ENCODE measurements around the gene C7. TPM values are rescaled to one million over a fixed set of nuclear protein-coding genes. Genes with fewer than 3 reads are reported as not detected.

The C7 gene
- total RNA-seq, 1 donor from 2014 or later: not detected

GRCh38 chr5:40973364-40974004 is 64.2 kb downstream of the C7 start:
- H3K9me3 Mint-ChIP-seq (ENCODE audit: unreplicated experiment): no peaks in the 10 kb centered on the region
- TF ChIP-seq, protein P1, sequence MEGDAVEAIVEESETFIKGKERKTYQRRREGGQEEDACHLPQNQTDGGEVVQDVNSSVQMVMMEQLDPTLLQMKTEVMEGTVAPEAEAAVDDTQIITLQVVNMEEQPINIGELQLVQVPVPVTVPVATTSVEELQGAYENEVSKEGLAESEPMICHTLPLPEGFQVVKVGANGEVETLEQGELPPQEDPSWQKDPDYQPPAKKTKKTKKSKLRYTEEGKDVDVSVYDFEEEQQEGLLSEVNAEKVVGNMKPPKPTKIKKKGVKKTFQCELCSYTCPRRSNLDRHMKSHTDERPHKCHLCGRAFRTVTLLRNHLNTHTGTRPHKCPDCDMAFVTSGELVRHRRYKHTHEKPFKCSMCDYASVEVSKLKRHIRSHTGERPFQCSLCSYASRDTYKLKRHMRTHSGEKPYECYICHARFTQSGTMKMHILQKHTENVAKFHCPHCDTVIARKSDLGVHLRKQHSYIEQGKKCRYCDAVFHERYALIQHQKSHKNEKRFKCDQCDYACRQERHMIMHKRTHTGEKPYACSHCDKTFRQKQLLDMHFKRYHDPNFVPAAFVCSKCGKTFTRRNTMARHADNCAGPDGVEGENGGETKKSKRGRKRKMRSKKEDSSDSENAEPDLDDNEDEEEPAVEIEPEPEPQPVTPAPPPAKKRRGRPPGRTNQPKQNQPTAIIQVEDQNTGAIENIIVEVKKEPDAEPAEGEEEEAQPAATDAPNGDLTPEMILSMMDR (IDR thresholded peaks at IDR 0.05): no peak
- no peak overlapping the region for H3K27ac Mint-ChIP-seq (ENCODE audit: unreplicated experiment)
- no peak for DNase-seq (ENCODE audit: extremely low spot score, unreplicated experiment)
- H3K4me1 Mint-ChIP-seq (ENCODE audit: unreplicated experiment): no peaks in the 10 kb centered on the region
- H3K36me3 Mint-ChIP-seq (ENCODE audit: unreplicated experiment): no peaks in the 10 kb centered on the region
- H3K4me3 Mint-ChIP-seq (ENCODE audit: unreplicated experiment): no peak overlapping the region
- H3K27me3 Mint-ChIP-seq (ENCODE audit: unreplicated experiment): peaks cover 2% of the 10 kb centered on the region

- no peak overlapping the region for H3K4me3 Mint-ChIP-seq (ENCODE audit: unreplicated experiment)
- no peak for DNase-seq (ENCODE audit: extremely low spot score, unreplicated experiment)
- no peaks in the 10 kb centered on the region for H3K36me3 Mint-ChIP-seq (ENCODE audit: unreplicated experiment)
- H3K27me3 Mint-ChIP-seq (ENCODE audit: unreplicated experiment): peaks cover 6% of the 10 kb centered on the region
- no peaks in the 10 kb centered on the region for H3K4me1 Mint-ChIP-seq (ENCODE audit: unreplicated experiment)
- TF ChIP-seq, protein P1 (IDR thresholded peaks at IDR 0.05): no peak
- no peak overlapping the region for H3K27ac Mint-ChIP-seq (ENCODE audit: unreplicated experiment)
- no peaks in the 10 kb centered on the region for H3K9me3 Mint-ChIP-seq (ENCODE audit: unreplicated experiment)
Measured at GRCh38 chr5:40976041-40976440, 66.7 kb downstream of the C7 start.

- Mint-ChIP-seq H3K36me3 (ENCODE audit: unreplicated experiment) (no peaks in the 10 kb centered on the region), H3K9me3 (ENCODE audit: unreplicated experiment) (no peaks in the 10 kb centered on the region), H3K27me3 (ENCODE audit: unreplicated experiment) (peaks cover 6% of the 10 kb centered on the region), H3K27ac (ENCODE audit: unreplicated experiment) (no peak overlapping the region), H3K4me1 (ENCODE audit: unreplicated experiment) (no peaks in the 10 kb centered on the region), H3K4me3 (ENCODE audit: unreplicated experiment) (no peak overlapping the region)
- DNase-seq (ENCODE audit: extremely low spot score, unreplicated experiment): no peak
- TF ChIP-seq, protein P1 (IDR thresholded peaks at IDR 0.05): no peak
Measured at GRCh38 chr5:40976836-40977235, 67.5 kb downstream of the C7 start.

DNA sequence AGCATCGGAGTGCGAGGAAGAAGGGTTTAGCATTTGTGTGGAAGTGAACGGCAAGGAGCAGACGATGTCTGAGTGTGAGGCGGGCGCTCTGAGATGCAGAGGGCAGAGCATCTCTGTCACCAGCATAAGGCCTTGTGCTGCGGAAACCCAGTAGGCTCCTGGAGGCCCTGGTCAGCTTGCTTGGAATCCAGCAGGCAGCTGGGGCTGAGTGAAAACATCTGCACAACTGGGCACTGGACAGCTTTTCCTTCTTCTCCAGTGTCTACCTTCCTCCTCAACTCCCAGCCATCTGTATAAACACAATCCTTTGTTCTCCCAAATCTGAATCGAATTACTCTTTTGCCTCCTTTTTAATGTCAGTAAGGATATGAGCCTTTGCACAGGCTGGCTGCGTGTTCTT is 72.1 kb downstream of the C7 start:
- no peaks in the 10 kb centered on the region for H3K36me3 Mint-ChIP-seq (ENCODE audit: unreplicated experiment)
- no peak for DNase-seq (ENCODE audit: extremely low spot score, unreplicated experiment)
- H3K4me3 Mint-ChIP-seq (ENCODE audit: unreplicated experiment): no peak overlapping the region
- H3K4me1 Mint-ChIP-seq (ENCODE audit: unreplicated experiment): no peaks in the 10 kb centered on the region
- peaks cover 6% of the 10 kb centered on the region for H3K27me3 Mint-ChIP-seq (ENCODE audit: unreplicated experiment)
- TF ChIP-seq, protein P1 (IDR thresholded peaks at IDR 0.05): no peak
- no peak overlapping the region for H3K27ac Mint-ChIP-seq (ENCODE audit: unreplicated experiment)
- H3K9me3 Mint-ChIP-seq (ENCODE audit: unreplicated experiment): no peaks in the 10 kb centered on the region

DNA sequence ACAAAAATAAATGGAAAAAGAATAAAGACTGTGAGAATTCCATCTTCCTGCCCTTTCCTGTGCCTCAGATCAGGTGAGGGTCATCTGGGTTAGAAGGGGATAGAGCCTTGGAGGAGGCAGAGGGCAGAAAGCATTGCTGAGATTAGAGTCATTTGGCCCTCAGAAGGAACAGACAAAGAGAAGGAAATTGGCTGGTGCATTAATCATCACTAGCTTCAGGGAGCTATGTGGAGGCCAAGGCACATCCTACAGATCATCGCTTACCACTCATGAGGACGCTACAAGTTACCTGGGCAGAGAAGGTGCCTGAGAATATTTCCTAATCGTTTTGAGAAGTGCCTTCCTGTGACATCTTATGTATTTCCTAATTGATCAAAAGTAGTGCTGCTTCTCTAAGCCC is 74.5 kb downstream of the C7 start:
- TF ChIP-seq, protein P1 (IDR thresholded peaks at IDR 0.05): no peak
- DNase-seq (ENCODE audit: extremely low spot score, unreplicated experiment): no peak
- peaks cover 6% of the 10 kb centered on the region for H3K9me3 Mint-ChIP-seq (ENCODE audit: unreplicated experiment)
- peaks cover 6% of the 10 kb centered on the region for H3K27me3 Mint-ChIP-seq (ENCODE audit: unreplicated experiment)
- H3K4me3 Mint-ChIP-seq (ENCODE audit: unreplicated experiment): no peak overlapping the region
- H3K27ac Mint-ChIP-seq (ENCODE audit: unreplicated experiment): no peak overlapping the region
- no peaks in the 10 kb centered on the region for H3K4me1 Mint-ChIP-seq (ENCODE audit: unreplicated experiment)
- H3K36me3 Mint-ChIP-seq (ENCODE audit: unreplicated experiment): no peaks in the 10 kb centered on the region
